ENCODE data around the gene JAG1.
"Not testable (repeated sequence)": the region's sequence is repeated elsewhere in the genome, so short reads cannot be mapped to it uniquely, and the experiment has no call there.

JAG1 gene

DNA sequence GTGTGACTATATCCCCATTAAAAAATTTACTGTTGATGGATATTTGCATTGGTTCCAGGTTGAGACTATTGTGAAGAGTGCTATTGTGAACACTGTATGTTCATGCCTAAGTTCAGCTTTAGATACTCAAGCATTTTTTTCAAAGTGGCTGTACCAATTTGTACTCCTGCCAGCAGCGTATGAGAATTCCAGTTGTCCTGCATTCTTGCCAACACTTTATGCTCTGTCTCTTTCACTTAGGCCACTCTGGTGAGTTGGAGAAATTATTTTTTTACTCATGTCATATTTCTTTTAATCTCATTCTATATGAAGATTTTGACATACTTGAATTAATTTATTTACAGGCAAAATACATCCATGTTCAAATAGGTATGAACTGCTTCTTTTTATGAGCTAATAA lies 76.2 kb downstream of the JAG1 start:
- TF ChIP-seq, protein P1, sequence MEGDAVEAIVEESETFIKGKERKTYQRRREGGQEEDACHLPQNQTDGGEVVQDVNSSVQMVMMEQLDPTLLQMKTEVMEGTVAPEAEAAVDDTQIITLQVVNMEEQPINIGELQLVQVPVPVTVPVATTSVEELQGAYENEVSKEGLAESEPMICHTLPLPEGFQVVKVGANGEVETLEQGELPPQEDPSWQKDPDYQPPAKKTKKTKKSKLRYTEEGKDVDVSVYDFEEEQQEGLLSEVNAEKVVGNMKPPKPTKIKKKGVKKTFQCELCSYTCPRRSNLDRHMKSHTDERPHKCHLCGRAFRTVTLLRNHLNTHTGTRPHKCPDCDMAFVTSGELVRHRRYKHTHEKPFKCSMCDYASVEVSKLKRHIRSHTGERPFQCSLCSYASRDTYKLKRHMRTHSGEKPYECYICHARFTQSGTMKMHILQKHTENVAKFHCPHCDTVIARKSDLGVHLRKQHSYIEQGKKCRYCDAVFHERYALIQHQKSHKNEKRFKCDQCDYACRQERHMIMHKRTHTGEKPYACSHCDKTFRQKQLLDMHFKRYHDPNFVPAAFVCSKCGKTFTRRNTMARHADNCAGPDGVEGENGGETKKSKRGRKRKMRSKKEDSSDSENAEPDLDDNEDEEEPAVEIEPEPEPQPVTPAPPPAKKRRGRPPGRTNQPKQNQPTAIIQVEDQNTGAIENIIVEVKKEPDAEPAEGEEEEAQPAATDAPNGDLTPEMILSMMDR (IDR thresholded peaks at IDR 0.05) = no peak
- TF ChIP-seq ZFX (IDR thresholded peaks at IDR 0.05; ENCODE audit: borderline replicate concordance) = no peak
- no peak overlapping the region for H3K27ac ChIP-seq

DNA sequence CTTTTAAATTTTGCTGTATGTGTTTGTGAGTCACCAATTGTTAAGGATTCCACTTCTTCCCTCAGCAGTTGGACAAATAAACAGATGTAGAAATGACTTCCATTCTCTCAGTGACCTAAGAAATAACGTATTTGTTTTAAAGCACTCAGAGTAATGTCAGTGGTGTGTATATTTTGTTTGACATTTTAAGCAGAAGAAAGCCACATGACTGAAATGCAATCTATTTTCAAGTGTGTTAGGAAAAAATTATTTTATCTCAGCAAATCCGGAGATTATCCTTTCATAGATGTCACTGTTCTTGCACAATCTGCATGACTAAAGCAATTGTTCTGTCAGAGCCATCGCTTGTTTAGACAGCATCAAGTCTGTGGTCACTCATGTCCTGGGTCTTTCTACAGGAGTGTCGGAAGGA lies 77.1 kb downstream of the JAG1 start:
- H3K27ac ChIP-seq = no peak overlapping the region
- TF ChIP-seq, protein P1 (IDR thresholded peaks at IDR 0.05) = no peak
- no peak for TF ChIP-seq ZFX (IDR thresholded peaks at IDR 0.05; ENCODE audit: borderline replicate concordance)

DNA sequence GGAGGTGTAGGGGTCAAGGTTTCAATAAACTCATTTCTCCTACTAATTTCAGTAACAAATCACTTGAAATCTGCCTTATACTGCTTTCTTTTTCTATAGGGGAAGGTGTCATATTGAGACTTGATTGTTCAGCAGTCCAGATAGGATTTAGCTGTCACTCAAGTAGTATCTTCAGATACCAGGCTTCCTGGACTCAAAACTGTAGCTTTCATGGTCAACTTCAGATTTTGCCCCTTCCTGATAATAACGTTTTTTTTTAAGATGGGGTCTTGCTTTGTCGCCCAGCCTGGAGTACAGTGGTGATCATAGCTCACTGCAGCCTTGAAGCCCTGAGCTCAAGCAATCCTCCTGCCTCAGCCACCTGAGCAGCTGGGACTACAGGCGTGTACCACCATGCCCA lies 77.8 kb downstream of the JAG1 start:
- TF ChIP-seq ZFX (IDR thresholded peaks at IDR 0.05; ENCODE audit: borderline replicate concordance) = no peak
- TF ChIP-seq, protein P1 (IDR thresholded peaks at IDR 0.05) = no peak
- H3K27ac ChIP-seq = no peak overlapping the region

DNA sequence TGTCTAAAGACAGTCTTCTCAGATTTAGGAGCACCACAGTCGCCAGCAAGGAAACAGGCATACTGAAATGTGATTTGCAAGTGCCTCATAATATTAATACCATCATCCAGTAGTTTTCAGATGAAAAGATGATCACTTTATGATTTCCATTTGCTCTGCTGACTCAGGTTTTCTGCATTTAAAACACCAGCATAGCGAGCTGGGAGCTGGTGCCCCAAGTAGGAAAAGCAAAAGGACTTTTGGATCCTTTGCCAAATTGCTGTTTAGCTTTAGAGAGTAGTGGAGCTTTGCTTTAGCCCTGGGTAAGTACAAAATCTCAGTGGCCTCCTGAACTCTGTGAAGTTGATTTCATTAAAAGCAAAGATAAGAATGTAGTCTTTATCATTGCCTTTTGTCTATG lies 78.5 kb downstream of the JAG1 start:
- H3K27ac ChIP-seq = no peak overlapping the region
- TF ChIP-seq, protein P1 (IDR thresholded peaks at IDR 0.05) = no peak
- TF ChIP-seq ZFX (IDR thresholded peaks at IDR 0.05; ENCODE audit: borderline replicate concordance) = no peak

DNA sequence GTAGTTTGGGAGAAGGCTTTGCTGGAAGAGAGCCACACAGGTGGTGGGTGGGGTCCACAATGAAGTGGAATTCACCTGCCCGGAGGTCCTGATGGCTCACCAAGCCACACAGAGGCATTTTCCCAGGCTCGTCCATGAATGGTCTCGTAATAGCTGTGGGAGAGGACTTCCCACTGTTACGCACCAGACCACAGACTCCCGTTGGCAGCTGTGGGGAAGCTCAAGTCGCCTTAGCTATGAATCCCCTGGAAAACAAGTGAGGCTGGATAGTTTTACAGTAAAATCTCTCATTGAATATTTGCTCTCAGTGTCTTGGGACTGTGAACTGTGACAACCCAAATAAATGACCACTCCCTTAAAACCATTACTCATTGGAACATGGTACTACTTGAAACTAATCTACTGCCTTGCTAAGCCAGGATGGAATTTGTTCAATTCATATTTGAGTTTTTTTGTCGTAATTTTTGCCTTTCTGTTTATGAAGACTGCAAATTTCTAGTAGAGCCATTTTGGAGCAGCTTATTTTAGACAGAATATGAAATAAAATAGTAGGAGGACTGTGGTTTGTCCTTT lies 79.4 kb downstream of the JAG1 start:
- TF ChIP-seq, protein P1 (IDR thresholded peaks at IDR 0.05) = no peak
- no peak for TF ChIP-seq ZFX (IDR thresholded peaks at IDR 0.05; ENCODE audit: borderline replicate concordance)
- no peak overlapping the region for H3K27ac ChIP-seq

DNA sequence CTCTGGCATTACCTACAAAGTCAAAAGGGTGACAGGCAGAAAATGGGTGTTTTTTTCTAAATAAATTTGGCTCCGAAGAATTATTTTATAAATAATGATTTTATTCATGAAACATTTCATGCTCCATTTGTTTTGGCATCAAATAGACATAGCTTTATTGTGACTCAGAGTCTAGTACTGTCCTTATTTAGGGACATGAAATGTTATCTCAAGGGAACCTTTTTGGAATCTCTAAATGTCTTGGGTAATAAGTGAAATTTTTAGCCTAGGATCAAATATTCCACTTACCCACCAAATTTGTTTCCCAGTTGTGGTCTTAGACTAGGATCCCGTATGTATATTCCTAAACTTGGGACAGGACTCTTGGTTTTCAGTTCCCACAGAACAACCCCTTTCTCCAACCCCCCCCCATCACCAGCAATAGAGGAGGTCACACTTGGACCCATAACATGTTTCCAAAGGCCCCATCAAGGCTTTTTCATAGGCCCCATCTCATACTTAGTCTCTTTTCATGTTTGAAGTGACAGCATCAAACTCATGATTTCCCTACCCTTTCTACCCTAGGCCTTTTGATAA lies 81.8 kb downstream of the JAG1 start:
- no peak overlapping the region for H3K27ac ChIP-seq
- no peak for TF ChIP-seq ZFX (IDR thresholded peaks at IDR 0.05; ENCODE audit: borderline replicate concordance)
- TF ChIP-seq, protein P1 (IDR thresholded peaks at IDR 0.05) = no peak

DNA sequence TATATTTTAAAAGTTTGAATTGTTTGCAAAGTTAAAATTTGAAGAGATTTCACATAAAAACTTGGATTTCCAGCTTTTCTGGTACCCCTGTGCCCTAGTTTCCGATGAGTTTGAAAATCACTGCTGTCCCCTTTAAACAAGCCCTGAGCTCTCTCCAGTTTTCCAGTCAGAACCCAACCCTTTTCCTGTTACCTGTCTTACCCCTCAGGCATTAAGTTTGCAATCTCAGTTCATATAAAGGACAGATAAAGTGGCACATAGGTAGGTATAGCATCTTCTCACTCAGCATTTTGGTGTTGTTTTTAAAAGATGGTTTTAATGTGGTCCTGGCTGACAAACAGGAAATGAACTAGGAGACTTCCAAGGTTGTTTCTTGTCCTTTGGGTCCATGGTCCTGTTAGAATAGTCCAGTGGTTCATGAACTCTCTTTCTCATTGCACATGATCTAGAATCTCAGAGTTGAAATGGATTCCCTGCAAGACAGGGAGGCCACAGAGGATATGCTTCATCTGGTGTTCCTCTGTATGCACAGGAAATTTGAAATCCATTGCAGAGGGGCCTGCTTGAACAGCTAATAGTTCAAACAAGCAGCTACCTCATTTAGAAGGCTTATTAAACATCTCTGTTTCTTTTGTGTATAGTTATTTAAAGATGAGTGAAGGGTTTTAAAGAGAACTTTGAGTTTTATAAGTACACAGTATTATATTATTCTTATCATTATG lies 82.7 kb downstream of the JAG1 start:
- TF ChIP-seq, protein P1 (IDR thresholded peaks at IDR 0.05) = no peak
- no peak for TF ChIP-seq ZFX (IDR thresholded peaks at IDR 0.05; ENCODE audit: borderline replicate concordance)
- H3K27ac ChIP-seq = no peak overlapping the region

DNA sequence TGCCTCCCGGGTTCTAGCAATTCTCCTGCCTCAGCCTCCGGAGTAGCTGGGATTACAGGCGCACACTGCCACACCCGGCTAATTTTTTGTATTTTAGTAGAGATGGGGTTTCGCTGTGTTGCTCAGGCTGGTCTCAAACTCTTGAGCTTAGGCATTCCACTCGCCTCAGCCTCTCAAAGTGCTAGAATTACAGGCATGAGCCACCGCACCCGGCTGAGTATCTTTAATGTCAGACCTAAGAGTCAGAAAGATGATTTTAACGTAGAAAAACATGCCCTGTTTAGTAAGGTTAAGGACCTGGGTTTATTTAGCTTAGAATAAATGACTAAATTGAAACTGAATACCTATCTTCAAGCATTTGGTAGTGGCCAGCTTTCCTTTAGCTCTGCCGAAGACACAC lies 83.4 kb downstream of the JAG1 start:
- H3K27ac ChIP-seq = not testable (repeated sequence)
